COLO829 (cell line): ENCODE results near the gene KNDC1.
A peak's percentile ranks its signal among the peaks of the same experiment; 100 is the strongest.

ENCODE experiments used
- DNase-seq: peaks from one replicate; pipeline ENCODE4 v3.0.0; 2012; ENCODE audit warnings: low spot score

KNDC1 gene

DNA sequence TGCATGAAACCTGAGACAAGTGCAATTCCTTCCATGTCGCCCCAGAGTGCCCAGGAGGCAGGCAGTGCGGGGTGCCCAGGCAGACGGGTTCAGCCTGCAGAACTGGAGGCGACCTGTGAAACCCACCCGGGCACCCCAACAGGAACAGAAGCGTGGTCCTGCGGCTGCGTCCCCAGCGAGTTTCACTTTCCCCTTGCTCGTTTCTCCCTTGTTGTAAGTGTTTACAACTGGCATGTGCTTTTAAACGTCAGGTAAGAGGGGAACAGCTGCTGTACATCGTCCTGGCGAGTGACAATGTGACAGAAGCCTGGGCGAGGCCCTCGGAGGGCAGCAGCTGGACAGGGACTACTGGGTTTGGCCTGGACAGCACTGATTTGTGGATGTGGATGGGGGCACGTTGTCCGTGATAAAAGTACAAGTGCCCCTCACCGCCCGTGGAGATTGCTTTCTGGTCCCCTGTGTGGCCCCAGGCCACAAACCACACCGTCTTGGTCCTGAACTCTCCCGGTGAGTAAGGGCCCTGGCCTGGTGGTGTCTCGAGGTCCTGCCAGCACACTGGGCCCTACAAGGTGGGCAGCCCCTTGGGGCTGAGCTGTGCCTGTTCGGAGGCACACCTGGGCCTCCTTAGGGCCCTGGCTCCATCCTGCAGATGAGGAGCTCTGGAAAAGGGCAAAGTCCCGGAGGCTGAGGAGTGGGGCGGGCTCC, 81.6 kb downstream of the KNDC1 start:
- DNase-seq = no peak

DNA sequence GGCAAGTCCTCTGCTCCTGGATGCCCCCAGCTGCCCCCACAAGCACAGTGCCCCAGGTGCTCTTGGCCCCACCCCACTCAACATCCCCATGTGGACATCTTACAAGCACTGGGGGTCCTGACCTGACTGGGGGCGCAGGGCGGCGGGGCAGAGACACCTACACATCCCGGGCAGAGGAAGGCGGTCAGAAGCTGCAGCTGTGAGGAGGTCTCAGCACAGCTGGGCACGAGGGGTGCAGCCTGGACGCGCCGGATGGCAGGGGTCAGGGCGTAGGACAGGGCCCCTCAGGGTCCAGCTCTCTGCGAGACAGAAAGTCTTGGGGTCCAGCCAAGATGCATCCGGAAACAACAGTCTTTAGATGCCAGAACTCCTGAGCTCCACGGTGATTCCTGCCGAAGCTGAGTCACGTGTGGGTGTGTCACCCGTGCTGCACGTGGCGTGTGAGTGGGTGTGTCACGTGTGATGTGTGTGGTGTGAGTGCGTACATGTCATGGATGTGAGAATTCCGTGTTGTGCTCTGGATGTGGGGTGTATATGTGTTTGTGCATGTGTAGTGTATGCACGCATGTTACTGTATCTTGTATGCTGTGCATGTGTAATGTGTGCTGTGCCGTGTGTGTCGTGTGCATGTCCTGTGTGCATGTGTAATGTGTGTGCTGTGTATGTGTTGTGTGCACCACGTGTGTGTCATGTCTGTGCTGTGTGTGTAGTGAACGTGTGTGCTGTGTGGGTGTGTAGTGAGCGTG, 82.8 kb downstream of the KNDC1 start:
- DNase-seq = peak; percentile 25

GRCh38 chr10:133243593-133243992, 83.6 kb downstream of the KNDC1 start:
- DNase-seq = no peak

GRCh38 chr10:133245439-133246235, 85.6 kb downstream of the KNDC1 start:
- DNase-seq = no peak

GRCh38 chr10:133246236-133246626, 86.2 kb downstream of the KNDC1 start:
- no peak for DNase-seq

GRCh38 chr10:133247681-133248333, 87.8 kb downstream of the KNDC1 start:
- no peak for DNase-seq

DNA sequence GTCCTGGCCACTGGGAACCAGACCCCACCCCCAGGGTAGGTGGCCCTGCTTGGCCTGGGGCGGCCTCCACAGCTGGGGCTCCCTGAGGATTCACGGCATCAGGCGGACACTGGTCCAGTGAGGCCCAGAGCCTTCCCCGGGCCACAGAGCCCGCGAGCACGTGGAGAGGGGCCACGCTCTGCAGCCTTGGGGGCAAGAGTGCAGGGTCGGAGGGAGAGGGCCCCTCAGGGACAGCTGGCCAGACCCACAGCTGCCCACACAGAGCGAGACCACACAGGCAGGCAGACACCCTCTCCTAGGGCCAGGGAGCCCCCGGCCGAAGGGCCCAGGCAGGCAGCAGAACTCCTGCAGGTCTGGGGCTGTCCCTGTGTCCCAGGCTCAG, 88.3 kb downstream of the KNDC1 start:
- DNase-seq = no peak

- DNase-seq = no peak
Observed at GRCh38 chr10:133249094-133249780, 89.2 kb downstream of the KNDC1 start.

- DNase-seq = no peak
Observed at GRCh38 chr10:133249975-133250754, 90.1 kb downstream of the KNDC1 start.

DNA sequence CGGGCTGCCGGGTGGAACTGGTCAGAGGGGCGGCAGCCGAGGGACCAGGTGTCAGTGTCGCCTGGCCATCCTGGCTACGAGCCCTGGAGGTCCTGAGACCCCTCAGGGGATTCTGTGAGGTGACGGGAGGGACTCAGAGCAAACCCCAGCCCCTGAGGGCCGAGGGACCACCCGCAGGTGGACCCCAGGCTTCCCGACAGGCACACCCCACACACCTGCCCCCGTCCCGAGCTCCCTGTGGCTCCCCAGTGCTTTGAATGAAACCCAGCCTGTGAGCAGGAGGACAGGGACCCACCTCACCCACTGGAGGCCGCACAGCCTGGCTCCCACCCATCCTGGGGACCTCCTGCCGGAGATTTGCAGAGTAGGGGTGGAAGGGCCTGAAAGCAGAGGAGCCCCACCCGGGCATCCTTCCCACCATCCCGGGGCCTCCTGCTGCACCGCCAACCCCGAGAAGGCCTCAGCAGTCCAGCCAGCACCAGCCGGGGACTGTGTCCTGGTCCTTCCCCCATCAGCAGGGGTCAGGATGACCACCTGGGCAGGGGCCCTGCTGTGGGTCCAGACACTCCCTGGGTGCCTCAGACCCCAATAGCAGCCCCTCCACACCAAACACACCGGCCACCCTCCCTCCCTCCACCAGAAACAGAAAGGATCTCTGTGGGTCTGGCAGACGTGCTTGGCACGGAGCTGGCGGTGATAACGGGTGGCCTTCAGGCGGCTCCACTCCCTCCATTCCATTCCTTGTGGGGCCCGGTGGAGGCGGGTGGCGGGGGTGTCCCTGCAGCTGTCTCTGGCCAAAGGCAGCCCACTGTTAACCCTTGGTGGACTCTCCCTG, 91.6 kb downstream of the KNDC1 start:
- no peak for DNase-seq

GRCh38 chr10:133252223-133252552, 92.2 kb downstream of the KNDC1 start:
- DNase-seq = no peak

GRCh38 chr10:133253361-133253955, 93.4 kb downstream of the KNDC1 start:
- no peak for DNase-seq

DNA sequence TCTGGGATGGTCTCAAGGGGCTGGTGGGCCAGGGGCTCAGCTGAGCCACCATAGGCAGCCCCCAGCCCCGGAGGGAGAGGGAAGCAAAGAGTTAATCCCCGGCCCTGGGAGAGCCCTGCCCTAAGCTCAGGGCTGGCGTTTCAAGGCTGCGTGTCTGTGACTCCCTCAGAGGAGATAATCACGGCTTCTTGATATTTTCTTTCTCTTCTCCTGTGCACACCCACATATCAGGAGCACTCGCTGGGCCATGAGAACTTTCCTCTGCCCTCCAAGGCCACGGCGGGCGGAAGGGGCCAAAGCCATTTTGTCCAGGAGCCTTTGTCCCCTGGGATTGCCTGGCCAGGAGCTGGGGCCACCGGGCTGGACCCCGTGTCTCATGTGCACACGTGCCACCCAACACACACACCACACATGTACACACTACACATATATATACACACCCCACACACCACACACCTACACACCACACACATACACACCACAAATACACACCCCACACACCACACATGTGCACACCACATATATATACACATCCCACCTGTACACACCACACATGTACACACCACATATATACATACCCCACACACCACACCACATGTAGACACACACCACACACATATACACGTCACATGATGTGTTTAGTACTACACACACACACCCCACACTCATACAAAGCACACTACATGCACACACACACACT, 94.6 kb downstream of the KNDC1 start:
- DNase-seq = no peak

- DNase-seq = no peak
Observed at GRCh38 chr10:133255323-133255722, 95.3 kb downstream of the KNDC1 start.

DNA sequence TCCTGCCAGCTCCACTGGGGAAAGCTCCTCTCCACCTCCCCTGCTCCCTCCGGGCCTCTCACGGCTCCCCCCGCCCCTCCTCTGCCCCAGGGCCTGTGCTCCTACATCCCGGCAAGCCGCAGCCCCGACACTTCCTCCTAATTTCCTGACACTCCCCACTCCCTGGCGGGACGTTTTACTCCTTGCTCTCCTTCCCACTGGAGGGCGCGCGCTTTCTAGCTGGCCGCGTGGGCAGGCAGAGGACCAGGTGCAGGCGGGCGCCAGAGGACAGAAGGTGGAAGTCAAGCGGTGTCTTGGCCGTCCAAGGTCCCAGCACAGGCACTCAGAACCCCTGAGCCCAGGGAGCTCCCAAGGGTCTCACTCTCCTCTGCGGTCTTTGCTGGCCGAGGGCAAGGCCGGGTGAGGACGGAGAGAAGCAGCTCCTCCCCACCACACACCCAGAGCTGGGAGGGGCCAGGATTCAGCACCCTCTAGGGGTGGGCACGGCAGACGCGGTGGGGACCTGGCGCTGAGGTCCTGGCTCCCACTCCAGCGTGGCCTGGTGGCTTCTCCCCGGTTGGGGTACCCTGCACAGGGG, 97.6 kb downstream of the KNDC1 start:
- DNase-seq = no peak

DNA sequence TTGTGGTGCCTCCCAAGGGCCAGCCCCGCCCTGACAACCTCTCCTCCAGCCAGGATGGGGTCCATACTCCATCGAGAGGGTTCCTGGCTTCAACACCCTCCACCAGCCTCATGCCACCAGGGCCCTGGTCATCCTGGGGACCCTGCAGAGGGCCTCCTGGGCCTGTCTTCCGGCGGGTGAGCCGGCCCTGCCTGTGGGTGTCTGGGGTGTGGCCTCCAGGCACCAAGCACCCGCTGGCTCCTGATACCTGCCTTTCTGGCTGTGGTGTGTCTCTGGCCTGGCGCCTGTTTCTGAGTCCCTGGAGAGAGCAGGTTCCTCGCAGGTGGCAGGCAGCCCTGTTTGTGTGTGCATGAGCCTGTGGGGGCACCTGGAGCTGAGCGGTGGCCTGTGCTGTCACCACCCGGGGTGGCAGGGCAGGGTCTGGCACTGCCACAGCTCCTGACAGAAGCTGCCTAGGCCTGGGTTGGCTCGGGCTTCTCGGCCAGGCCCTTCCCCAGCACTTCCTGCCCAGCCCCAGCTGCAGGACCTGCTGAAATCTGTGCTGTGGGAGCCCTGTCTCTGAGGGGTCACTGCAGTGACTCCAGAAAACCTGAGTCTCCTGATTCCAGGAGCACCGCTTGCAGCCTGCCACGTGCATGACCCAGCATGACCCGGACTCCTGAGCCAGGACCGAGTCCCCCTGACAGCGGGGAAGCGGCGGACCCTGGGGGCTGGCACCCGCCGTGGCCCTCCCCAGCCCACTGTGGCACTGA, 98.2 kb downstream of the KNDC1 start:
- DNase-seq = no peak

DNA sequence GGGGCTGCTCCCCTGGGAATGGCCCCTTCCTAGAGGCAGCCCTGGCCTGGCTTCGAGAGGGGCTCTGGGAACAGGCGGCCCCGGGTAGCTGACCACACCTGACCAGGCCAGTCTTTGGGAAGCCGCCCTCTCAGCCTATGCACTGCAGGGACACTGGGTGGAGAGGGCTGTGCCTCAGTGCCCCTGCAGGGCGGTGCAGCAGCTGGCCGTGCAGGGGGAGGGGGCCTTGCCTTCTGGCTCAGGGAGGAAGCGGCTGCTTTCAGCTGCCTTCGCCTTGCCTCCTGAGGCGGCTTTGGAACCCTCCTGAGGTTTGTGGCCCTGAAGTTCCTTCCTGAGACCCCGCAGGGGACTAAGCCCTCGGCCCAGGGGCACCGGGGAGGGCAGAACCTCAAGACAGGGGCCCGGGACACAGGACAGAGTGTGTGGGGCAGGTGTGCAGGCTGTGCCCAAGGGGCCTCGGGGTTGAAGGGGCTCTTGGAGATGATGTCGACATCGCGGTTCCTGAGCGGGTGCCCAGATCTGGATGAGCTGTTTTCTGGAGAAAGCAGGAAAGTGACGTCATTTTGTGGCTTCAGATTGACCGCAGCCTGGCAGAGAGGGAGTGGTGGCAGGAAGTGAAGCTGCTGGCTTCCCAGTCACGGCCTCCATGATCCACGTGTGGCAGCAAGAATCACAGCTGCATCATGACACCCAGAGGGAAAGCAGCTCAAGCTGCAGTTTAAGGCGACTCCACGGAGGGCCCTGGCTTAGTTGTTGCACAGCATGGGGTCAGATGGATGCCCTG, 99.0 kb downstream of the KNDC1 start:
- peak; percentile 74 for DNase-seq
